A673 (cell line): ENCODE results near the gene LTBP2. TPM values are rescaled to one million over a fixed set of nuclear protein-coding genes. Genes with fewer than 3 reads are reported as not detected.

Source experiments
- BruUV-seq: library from RNA; stranded (reverse); fragments of 400-500 nt; replicated peaks from 2 replicates; lab custom pipeline; 2021; lab: Mats Ljungman, UMichigan
- CTCF ChIA-PET: fragments of 300-600 bp; sonication (Branson Sonifier 250); formaldehyde crosslinking; loops from one replicate; lab custom pipeline; 2022; ENCODE audit warnings: antibody characterized with exemption; lab: Charles Lee
- POLR2A ChIA-PET: fragments of 300-600 bp; sonication (Branson Sonifier 250); formaldehyde crosslinking; loops from one replicate; lab custom pipeline; 2022; ENCODE audit warnings: antibody characterized with exemption; ENCODE audit not compliant: low non-redundant PET; lab: Charles Lee
- DNase-seq: peaks from one replicate; pipeline ENCODE4 v3.0.0-alpha.2; 2015; ENCODE audit warnings: low spot score
- H3K27ac ChIP-seq: fragments of 200-600 bp; sonication (generic); 2 replicates; pipeline ENCODE4 v1.5.1; 2016; ENCODE audit warnings: mixed run types, low read depth, mild to moderate bottlenecking, mixed read lengths, antibody characterized with exemption, low read length; ENCODE audit not compliant: poor library complexity, severe bottlenecking
- H3K27me3 ChIP-seq: fragments of 200-600 bp; sonication (generic); replicated peaks from 2 replicates; pipeline ENCODE4 v1.6.1; 2017; ENCODE audit warnings: mixed run types, low read depth, mild to moderate bottlenecking, mixed read lengths, antibody characterized with exemption, low read length; ENCODE audit not compliant: insufficient read depth, poor library complexity
- H3K36me3 ChIP-seq: fragments of 200-600 bp; sonication (generic); 2 replicates; pipeline ENCODE4 v1.6.1; 2016; ENCODE audit warnings: mixed run types, mild to moderate bottlenecking, mixed read lengths, antibody characterized with exemption, low read length; ENCODE audit not compliant: insufficient read depth, poor library complexity, severe bottlenecking
- H3K4me1 ChIP-seq: fragments of 200-600 bp; sonication (generic); 2 replicates; pipeline ENCODE4 v1.6.1; 2017; ENCODE audit warnings: mixed run types, mild to moderate bottlenecking, mixed read lengths, antibody characterized with exemption, low read length; ENCODE audit not compliant: insufficient read depth, poor library complexity, severe bottlenecking
- H3K4me3 ChIP-seq: fragments of 200-600 bp; sonication (generic); 2 replicates; pipeline ENCODE4 v1.5.1; 2016; ENCODE audit warnings: low read depth, mixed run types, mild to moderate bottlenecking, mixed read lengths, low read length; ENCODE audit not compliant: poor library complexity, severe bottlenecking
- H3K9me3 ChIP-seq: fragments of 200-600 bp; sonication (generic); 2 replicates; pipeline ENCODE4 v1.6.1; 2016; ENCODE audit warnings: mixed run types, low read depth, mild to moderate bottlenecking, mixed read lengths, antibody characterized with exemption, low read length; ENCODE audit not compliant: poor library complexity, severe bottlenecking
- CTCF ChIP-seq: fragments of 300-800, 200-600 bp; sonication (generic); conservative IDR thresholded peaks from 2 replicates; pipeline ENCODE4 v1.5.1; 2017; ENCODE audit warnings: low read depth, mild to moderate bottlenecking, antibody characterized with exemption, low read length, moderate library complexity, mixed read lengths
- EZH2 ChIP-seq: fragments of 200-600 bp; sonication (generic); IDR thresholded peaks from 2 replicates; pipeline ENCODE4 v1.6.1; 2017; ENCODE audit warnings: borderline replicate concordance, low read depth, mild to moderate bottlenecking, mixed read lengths, antibody characterized with exemption, low read length; ENCODE audit not compliant: poor library complexity, severe bottlenecking
- intact Hi-C: fragments of 100-400 bp; cut with micrococcal nuclease; formaldehyde crosslinking; loops from one replicate; pipeline ENCODE4 v1.10.0; 2022; ENCODE audit not compliant: unreplicated experiment
- total RNA-seq: library from RNA; stranded (reverse); gene quantifications from 2 replicates; pipeline ENCODE4 v1.2.3, GENCODE V29; 2021

LTBP2 gene
- total RNA-seq, 1 experiment from 2014 or later = 0.26 TPM

GRCh38 chr14:74506411-74506851 lies 105.6 kb downstream of the LTBP2 start:
- no peak overlapping the region for H3K27ac ChIP-seq
- intact Hi-C loops = no loop called here
- H3K4me3 ChIP-seq = no peak overlapping the region
- TF ChIP-seq CTCF (no peak), EZH2 (no peak)
- BruUV-seq = no TSS peak
- ChIA-PET CTCF (no interaction called here), POLR2A (no interaction called here)
- DNase-seq = no peak
- H3K36me3 ChIP-seq = no peaks in the 10 kb centered on the region
- H3K9me3 ChIP-seq = no peaks in the 10 kb centered on the region
- H3K27me3 ChIP-seq = peaks cover 4% of the 10 kb centered on the region
- no peaks in the 10 kb centered on the region for H3K4me1 ChIP-seq

- H3K27ac ChIP-seq = no peak overlapping the region
- POLR2A ChIA-PET = no interaction called here
- no peaks in the 10 kb centered on the region for H3K27me3 ChIP-seq
- no peak for DNase-seq
- CTCF ChIA-PET = interaction anchor here (0.7 kb wide), 1 partner anchor 259 kb away, joined by 13 read pairs; no protein-coding TSS in a partner anchor
- intact Hi-C loops = no loop called here
- no peaks in the 10 kb centered on the region for H3K4me1 ChIP-seq
- TF ChIP-seq CTCF (no peak), EZH2 (no peak)
- no peaks in the 10 kb centered on the region for H3K36me3 ChIP-seq
- no peaks in the 10 kb centered on the region for H3K9me3 ChIP-seq
- no peak overlapping the region for H3K4me3 ChIP-seq
- no TSS peak for BruUV-seq
These were observed 106.2 kb downstream of the LTBP2 start for GRCh38 chr14:74505831-74506230.

- TF ChIP-seq EZH2 (no peak), CTCF (no peak)
- no peaks in the 10 kb centered on the region for H3K27me3 ChIP-seq
- no peak for DNase-seq
- ChIA-PET POLR2A (no interaction called here), CTCF (interaction anchor here (0.7 kb wide), 1 partner anchor 259 kb away, joined by 13 read pairs; no protein-coding TSS in a partner anchor)
- no TSS peak for BruUV-seq
- no peaks in the 10 kb centered on the region for H3K4me1 ChIP-seq
- H3K27ac ChIP-seq = no peak overlapping the region
- intact Hi-C loops = no loop called here
- no peaks in the 10 kb centered on the region for H3K9me3 ChIP-seq
- no peak overlapping the region for H3K4me3 ChIP-seq
- H3K36me3 ChIP-seq = no peaks in the 10 kb centered on the region
These were observed 106.9 kb downstream of the LTBP2 start for GRCh38 chr14:74504874-74505720.
